DMS53 treated with DMSO at 0.1 percent for 48 hours (cell line): ENCODE results near the gene ZYG11B.
"Not testable (repeated sequence)": the region's sequence is repeated elsewhere in the genome, so short reads cannot be mapped to it uniquely, and the experiment has no call there.

Experiments
- DNase-seq: peaks from one replicate; lab custom pipeline; 2025; ENCODE audit not compliant: unreplicated experiment; lab: John Stamatoyannopoulos, UW

The ZYG11B gene

GRCh38 chr1:52706941-52707926 is 19.0 kb upstream of the ZYG11B start:
- no peak for DNase-seq

DNA sequence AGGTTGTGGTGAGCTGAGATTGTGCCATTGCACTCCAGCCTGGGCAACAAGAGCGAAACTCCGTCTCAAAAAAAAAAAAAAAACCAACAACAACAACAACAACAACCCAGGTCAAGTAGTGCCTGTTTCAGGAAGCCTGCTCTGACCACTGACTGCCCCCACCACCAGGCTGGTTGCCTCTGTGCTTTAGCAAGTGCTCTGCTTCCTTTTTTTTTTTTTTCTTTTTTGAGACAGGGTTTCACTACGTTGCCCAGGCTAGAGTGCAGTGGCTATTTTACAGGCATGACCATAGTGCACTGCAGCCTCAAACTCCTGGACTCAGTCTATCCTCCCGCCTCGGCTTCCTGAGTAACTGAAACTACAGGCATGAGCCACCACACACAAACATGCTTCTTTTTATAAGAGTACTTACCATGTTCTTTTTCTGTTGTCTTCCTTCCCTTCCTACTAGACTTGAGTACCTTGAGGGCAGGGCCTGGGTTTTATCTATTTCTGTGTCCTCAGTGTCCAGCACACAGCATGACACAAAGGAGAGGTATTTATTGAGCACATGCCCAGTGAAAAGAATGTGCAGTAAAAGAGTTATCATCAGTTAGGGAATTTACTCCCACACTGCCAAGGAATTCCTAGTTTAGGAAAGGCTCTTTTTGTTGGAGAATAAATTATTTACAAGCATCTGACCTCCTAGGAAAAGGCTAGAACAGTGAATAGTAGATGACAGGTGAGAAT is 18.2 kb upstream of the ZYG11B start:
- DNase-seq, result no peak

- no peak for DNase-seq
Observed at GRCh38 chr1:52709016-52709415, 17.2 kb upstream of the ZYG11B start.

GRCh38 chr1:52713590-52713989 is 12.7 kb upstream of the ZYG11B start:
- no peak for DNase-seq

DNA sequence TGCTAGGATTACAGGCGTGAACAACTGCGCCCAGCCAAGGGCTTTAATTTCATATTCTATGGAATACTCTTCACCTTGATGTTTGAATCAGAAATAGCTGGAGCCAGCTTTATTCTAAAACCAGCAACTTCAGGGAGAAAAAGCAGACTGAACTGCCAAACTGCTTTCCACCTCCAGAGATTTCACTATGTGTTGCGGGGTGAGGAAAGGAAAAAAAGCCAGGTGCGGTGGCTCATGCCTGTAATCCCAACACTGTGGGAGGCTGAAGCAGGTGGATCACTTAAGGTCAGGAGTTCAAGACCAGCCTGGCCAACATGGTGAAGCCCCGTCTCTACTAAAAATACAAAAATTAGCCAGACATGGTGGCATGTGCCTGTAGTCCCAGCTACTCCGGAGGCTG is 11.0 kb upstream of the ZYG11B start:
- not testable (repeated sequence) for DNase-seq

- no peak for DNase-seq
Observed at GRCh38 chr1:52723260-52723659, 3.0 kb upstream of the ZYG11B start.

- peak; percentile 86 for DNase-seq
Observed at GRCh38 chr1:52725903-52726264, 369 bp upstream of the ZYG11B start.

DNA sequence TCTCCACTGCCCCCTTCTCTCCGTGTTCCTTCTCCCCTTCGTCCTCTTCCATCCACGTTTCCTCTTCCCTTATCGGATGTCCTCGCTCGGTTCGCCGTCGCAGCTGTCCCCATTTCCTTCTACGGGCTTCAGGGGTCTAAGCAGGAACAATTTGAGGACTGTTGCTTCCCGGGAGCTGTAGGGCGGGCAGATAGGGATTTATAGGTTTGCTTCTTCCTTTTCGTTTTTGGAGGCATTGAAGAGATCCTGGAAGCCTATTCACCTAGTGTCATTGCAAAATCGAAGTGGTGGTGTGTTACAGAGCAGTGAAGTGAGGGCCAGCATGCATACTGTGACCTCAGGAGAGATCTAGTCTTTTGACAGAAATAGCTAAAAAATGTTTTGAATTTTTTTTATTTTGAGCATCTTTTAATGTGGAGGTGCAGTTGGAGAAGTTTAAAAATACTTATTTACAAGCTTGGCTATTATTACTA is 897 bp downstream of the ZYG11B start:
- DNase-seq, result no peak

GRCh38 chr1:52727956-52728656 is 1.9 kb downstream of the ZYG11B start:
- no peak for DNase-seq

DNA sequence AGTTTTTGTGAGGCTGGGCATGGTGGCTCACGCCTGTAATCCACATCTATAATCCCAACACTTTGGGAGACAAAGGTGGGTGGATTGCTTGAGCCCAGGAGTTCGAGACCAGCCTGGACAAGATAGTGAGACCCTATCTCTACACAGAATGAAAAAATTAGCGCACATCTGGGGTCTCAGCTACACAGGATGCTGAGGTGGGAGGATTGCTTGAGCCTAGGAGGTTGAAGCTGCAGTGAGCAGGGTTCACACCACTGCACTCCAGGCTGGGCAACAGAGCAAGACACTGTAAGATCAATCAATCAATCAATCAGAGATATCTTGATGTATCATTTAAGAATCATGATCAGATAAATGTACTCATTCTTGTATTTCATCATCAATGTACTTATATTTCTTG is 7.1 kb downstream of the ZYG11B start:
- DNase-seq, result no peak

GRCh38 chr1:52735371-52735770 is 9.1 kb downstream of the ZYG11B start:
- DNase-seq, result not testable (repeated sequence)

- DNase-seq, result no peak
Observed at GRCh38 chr1:52738148-52738547, 11.9 kb downstream of the ZYG11B start.

DNA sequence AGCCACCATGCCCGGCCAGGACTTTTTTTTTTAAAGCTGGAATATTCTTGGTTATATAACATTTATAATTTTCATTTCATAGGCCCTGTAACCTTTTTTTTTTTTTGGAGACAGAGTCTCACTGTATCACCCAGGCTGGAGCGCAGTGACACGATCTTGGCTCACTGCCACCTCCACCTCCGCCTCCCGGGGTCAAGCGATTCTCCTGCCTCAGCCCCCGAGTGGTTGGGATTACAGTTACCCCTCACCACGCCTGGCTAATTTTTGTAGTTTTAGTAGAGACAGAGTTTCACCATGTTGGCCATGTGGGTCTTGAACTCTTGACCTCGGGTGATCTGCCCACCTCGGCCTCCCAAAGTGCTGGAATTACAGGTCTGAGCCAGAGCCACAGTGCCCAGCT is 12.6 kb downstream of the ZYG11B start:
- DNase-seq, result no peak

DNA sequence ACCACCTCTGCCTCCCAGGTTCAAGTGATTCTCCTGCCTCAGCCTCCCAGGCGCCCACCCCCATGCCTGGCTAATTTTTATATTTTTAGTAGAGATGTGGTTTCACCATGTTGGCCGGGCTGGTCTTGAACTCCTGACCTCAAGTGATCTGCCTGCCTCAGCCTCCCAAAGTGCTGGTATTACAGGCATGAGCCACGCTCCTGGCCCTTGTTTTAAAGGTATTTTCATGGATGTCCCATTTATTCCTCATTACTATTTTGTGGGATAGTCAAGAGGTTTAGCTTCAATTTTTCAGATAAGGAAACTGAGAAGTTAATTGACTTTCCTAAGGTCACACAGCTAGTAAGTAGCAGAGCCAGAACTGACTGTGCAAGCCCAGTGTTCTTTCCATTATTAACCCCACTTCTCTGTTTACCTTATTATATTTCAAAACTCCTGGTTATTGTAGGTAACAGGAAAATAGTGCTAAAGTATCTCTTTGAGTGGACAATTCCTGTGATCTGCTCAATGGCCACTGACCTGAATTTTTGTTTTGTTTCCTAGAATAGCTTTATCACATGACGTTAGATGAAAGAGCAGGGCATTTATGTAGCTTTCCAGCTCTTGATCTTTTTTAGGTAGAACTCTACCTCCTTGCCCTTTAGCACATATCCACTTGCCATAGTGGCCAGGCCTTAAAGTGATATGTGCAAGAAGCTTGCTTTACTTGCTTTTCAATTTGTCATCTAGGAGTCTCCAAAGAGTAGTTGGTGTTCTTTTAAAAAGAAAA is 13.6 kb downstream of the ZYG11B start:
- DNase-seq, result no peak

- DNase-seq, result no peak
Observed at GRCh38 chr1:52741259-52741658, 15.0 kb downstream of the ZYG11B start.

DNA sequence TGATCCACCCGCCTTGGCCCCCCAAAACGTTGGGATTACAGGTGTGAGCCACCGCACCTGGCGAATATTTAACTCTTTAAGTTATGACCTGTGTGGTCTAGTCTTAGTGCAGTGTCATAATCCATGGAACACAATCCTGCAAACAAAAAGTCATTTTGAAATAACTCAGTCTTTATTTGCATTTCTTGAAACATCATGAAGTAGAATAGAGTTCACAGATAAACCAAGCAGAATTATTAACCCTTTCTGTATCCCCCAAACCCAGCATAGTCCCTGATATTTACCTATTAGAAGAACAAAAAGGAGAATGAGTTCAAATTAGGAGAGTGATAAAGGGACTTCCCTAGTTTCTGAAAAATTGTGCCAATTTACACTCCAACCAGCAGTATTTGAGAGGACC is 19.9 kb downstream of the ZYG11B start:
- no peak for DNase-seq

- no peak for DNase-seq
Observed at GRCh38 chr1:52747450-52747849, 21.2 kb downstream of the ZYG11B start.

GRCh38 chr1:52748119-52748518 is 21.9 kb downstream of the ZYG11B start:
- no peak for DNase-seq

- not testable (repeated sequence) for DNase-seq
Observed at GRCh38 chr1:52749496-52749895, 23.2 kb downstream of the ZYG11B start.

GRCh38 chr1:52750139-52750538 is 23.9 kb downstream of the ZYG11B start:
- DNase-seq, result not testable (repeated sequence)
